Measurements from ENCODE around the gene CEP295NL. TPM values are rescaled to one million over a fixed set of nuclear protein-coding genes. Genes with fewer than 3 reads are reported as not detected.
"Not testable (repeated sequence)": the region's sequence is repeated elsewhere in the genome, so short reads cannot be mapped to it uniquely, and the experiment has no call there.

CEP295NL gene
- total and polyA plus RNA-seq, 8 donors: 0.21 to 5.1 (median 2.7) TPM

DNA sequence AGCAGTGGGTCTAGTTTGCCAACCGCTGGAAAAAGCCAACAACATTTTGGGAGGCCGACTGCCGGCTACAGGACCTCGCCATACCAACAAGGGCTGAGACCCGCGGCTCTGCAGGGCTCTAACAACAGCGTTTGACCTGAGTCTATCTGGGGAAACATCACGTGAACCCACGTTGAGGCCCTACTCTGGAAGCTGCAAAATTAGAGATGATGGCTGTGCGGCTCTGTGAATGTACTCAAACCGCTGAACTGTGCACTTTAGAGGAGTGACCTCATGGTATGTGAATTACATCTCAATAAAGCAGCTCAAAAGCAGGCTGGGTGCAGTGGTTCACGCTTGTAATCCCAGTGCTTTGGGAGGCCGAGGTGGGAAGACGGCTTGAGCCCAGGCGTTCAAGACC lies 10.1 kb upstream of the CEP295NL start:
- H3K27ac ChIP-seq: peak overlapping the region in 1 of 4 donors; percentile 82
- TF ChIP-seq, protein P1, sequence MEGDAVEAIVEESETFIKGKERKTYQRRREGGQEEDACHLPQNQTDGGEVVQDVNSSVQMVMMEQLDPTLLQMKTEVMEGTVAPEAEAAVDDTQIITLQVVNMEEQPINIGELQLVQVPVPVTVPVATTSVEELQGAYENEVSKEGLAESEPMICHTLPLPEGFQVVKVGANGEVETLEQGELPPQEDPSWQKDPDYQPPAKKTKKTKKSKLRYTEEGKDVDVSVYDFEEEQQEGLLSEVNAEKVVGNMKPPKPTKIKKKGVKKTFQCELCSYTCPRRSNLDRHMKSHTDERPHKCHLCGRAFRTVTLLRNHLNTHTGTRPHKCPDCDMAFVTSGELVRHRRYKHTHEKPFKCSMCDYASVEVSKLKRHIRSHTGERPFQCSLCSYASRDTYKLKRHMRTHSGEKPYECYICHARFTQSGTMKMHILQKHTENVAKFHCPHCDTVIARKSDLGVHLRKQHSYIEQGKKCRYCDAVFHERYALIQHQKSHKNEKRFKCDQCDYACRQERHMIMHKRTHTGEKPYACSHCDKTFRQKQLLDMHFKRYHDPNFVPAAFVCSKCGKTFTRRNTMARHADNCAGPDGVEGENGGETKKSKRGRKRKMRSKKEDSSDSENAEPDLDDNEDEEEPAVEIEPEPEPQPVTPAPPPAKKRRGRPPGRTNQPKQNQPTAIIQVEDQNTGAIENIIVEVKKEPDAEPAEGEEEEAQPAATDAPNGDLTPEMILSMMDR (IDR thresholded peaks at IDR 0.05): no peak
- ATAC-seq: no peak
- DNase-seq: no peak
- no peak for FAIRE-seq
- WGBS, 2 donors: 94 to 97% methylated on average over 15 of the region's 15 CpGs
- H3K27me3 ChIP-seq: no peaks in the 10 kb centered on the region
- H3K36me3 ChIP-seq: no peaks in the 10 kb centered on the region
- no peak overlapping the region for H3K4me3 ChIP-seq
- intact Hi-C loops (cut with DNase I): no loop called here
- H3K9me3 ChIP-seq: no peaks in the 10 kb centered on the region
- H3K4me1 ChIP-seq: peaks cover 19 to 48% (median 25%) of the 10 kb centered on the region in 3 donors

DNA sequence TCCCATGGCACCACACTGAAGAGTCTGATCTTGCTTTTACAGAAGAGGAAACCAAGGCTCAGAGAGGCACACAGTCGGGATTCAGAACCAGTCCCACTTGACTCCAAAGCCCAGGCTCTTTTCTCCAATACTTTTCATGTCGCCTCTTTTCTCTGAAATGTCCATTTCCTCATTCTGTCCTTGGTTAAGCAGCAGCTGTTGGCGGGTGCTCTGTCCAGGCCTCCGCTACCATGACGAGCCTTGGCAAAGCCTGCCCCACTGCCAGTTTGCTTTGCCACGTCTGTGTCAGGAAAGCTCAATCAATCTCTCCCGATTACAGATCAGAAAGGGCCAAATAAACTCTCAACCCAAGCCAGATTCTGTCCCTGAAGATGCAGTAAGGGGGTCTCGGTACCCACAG lies 9.1 kb upstream of the CEP295NL start:
- TF ChIP-seq, protein P1 (IDR thresholded peaks at IDR 0.05): no peak
- peaks cover 22 to 48% (median 25%) of the 10 kb centered on the region in 3 donors for H3K4me1 ChIP-seq

DNA sequence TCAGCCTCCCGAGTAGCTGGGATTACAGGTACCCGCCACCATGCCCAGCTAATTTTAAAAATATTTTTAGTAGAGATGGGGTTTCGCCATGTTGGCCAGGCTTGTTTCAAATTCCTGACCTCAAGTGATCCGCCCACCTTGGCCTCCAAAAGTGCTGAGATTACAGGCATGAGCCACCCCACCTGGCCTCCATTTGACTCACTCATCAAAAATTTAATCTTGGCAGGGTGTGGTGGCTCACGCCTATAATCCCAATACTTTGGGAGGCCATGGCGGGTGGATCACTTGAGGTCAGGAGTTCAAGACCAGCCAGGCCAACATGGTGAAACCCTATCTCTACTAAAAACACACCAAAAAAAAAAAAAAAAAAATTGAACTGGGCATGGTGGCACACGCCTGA lies 8.5 kb upstream of the CEP295NL start:
- intact Hi-C loops (cut with DNase I); ATAC-seq; H3K27me3 ChIP-seq; H3K9me3 ChIP-seq; DNase-seq; FAIRE-seq; H3K36me3 ChIP-seq; H3K4me3 ChIP-seq: not testable (repeated sequence)
- Histone ChIP-seq H3K27ac (peak overlapping the region; percentile 22 to 82 (median 72)), H3K4me1 (peaks cover 22 to 47% (median 25%) of the 10 kb centered on the region in 3 donors)
- 85 to 88% methylated on average over 7 of the region's 7 CpGs for WGBS, 2 donors

More for the DNA sequence above, 9.1 kb upstream of the CEP295NL start:
- intact Hi-C loops (cut with DNase I): no loop called here
- H3K9me3 ChIP-seq: no peaks in the 10 kb centered on the region
- FAIRE-seq (no peak), DNase-seq (peak in 5 of 6 donors; percentile 58 to 78 (median 68)), ATAC-seq (peak; percentile 54 to 64 (median 57))
- WGBS, 2 donors: 28% methylated on average over 8 of the region's 8 CpGs
- peak overlapping the region; percentile 22 to 82 (median 72) for H3K27ac ChIP-seq
- H3K27me3 ChIP-seq: no peaks in the 10 kb centered on the region
- H3K36me3 ChIP-seq: no peaks in the 10 kb centered on the region
- no peak overlapping the region for H3K4me3 ChIP-seq

DNA sequence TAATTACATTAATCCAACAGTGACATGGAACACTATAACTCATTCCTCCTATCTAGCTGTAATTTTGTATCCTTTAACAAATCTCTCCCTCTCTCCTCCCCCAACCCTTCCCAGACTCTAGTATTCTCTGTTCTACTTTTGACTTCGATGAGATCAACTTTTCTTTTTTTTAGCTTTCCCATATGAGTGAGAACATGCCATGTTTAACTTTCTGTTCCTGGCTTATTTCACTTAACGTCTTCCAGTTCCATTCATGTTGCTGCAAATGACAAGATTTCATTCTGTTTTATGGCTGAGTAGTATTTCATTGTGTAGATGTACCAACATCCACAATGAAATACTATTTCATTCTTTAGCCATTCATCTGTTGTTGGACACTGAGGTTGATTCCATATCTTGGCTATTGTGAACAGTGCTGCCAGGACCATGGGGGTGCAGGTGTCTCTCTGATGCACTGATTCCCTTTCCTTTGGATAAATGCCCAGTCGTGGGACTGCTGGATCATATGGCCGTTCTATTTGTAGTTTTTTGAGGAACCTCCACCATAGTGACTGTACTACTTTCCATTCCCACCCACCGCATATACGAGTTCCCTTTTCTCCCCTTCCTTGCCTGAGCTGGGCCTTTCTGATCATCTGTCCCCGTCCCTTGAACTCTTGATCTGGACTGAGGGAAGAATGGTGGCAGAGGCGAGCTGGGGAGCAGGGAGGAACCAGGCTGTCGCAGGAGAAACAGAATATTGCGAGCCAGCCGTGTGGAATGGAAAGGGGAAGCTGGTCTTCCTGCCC lies 7.7 kb upstream of the CEP295NL start:
- Histone ChIP-seq H3K4me3 (no peak overlapping the region), H3K27me3 (no peaks in the 10 kb centered on the region), H3K4me1 (peaks cover 22 to 39% (median 25%) of the 10 kb centered on the region in 3 donors), H3K36me3 (no peaks in the 10 kb centered on the region), H3K27ac (peak overlapping the region in 2 of 4 donors; percentile 75 to 82), H3K9me3 (no peaks in the 10 kb centered on the region)
- TF ChIP-seq, protein P1 (IDR thresholded peaks at IDR 0.05): no peak
- ATAC-seq (peak in 2 of 4 donors; percentile 7 to 25), DNase-seq (peak in 1 of 6 donors; percentile 46), FAIRE-seq (no peak)
- 84 to 86% methylated on average over 11 of the region's 11 CpGs for WGBS, 2 donors
- intact Hi-C loops (cut with DNase I): no loop called here

DNA sequence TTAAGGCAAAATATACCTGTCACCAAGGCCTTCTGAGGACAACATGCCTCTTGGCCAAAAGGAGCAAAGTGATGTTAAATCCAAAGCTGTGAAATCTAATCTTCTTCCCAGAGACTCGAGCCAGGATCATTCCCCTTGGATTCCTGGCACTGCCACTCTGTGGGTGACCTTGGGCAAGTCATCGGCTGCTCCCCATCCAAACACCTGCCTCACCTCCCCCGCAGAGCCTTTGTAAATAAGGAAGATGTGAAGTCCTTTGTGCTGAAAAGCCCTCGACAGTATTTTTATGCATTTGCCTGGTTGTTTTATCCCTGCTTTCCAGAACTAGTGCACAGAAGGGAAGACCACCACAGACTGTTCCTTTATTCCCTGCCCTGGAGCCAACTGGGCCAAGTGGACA lies 5.4 kb upstream of the CEP295NL start:
- TF ChIP-seq, protein P1 (IDR thresholded peaks at IDR 0.05): no peak
- H3K9me3 ChIP-seq: no peaks in the 10 kb centered on the region
- H3K36me3 ChIP-seq: no peaks in the 10 kb centered on the region
- 8 to 13% methylated on average over 4 of the region's 4 CpGs for WGBS, 2 donors
- H3K4me1 ChIP-seq: peaks cover 22 to 33% (median 25%) of the 10 kb centered on the region in 3 donors
- ATAC-seq (peak; percentile 82 to 93 (median 87)), DNase-seq (peak in 4 of 6 donors; percentile 85 to 91 (median 88)), FAIRE-seq (no peak)
- no peaks in the 10 kb centered on the region for H3K27me3 ChIP-seq
- H3K27ac ChIP-seq: peak overlapping the region; percentile 44 to 87 (median 70)
- no peak overlapping the region for H3K4me3 ChIP-seq
- intact Hi-C loops (cut with DNase I): no loop called here

Measured in pancreas (tissue), 10 donors.